GM08714 (cell line): ENCODE measurements around the gene OAS2.

ENCODE experiments used
- H3K4me3 ChIP-seq: fragments of 200-500 bp; sonication (Bioruptor generic); 2 replicates; pipeline ENCODE4 v1.5.1; 2014; ENCODE audit warnings: mild to moderate bottlenecking, low read length, inconsistent platforms
- ZNF274 ChIP-seq: IDR thresholded peaks from 2 replicates; pipeline ENCODE4 v1.6.1; 2012; ENCODE audit warnings: mild to moderate bottlenecking, low read depth, low read length

OAS2 gene

DNA sequence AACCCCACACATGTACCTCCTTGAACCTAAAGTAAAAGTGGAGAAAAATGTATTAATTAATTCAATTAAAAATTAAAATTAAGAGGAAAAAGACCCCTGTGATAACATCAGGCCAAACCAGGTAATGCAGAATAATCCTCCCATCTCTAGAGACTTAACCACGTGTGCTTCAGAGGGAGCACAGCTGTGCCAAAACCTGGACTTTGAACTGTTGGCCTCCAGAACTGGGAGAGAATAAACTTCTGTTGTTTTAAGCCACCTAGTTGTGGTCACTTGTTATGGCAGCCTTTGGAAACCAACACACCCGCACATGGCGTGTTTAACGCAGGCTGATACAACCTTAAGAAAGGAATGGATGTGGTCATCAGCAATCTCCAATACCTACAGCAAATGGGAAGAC, 23.8 kb downstream of the OAS2 start:
- no peak overlapping the region for H3K4me3 ChIP-seq
- TF ChIP-seq ZNF274 = no peak

DNA sequence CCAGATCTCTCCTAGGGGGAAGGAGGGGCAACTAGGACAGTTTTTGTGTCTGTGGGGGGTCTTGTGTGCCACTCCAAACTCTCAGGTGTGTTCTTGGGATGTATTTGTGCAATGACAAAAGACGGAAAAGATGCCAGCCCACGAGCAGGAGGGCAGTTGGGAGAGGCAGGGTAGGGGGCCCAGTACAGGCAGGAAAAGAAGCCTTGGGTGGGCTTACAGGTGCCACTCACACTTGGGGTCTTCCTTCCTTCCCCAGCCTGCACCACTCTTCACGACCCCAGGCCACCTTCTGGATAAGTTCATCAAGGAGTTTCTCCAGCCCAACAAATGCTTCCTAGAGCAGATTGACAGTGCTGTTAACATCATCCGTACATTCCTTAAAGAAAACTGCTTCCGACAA, 24.4 kb downstream of the OAS2 start:
- no peak overlapping the region for H3K4me3 ChIP-seq
- no peak for TF ChIP-seq ZNF274

DNA sequence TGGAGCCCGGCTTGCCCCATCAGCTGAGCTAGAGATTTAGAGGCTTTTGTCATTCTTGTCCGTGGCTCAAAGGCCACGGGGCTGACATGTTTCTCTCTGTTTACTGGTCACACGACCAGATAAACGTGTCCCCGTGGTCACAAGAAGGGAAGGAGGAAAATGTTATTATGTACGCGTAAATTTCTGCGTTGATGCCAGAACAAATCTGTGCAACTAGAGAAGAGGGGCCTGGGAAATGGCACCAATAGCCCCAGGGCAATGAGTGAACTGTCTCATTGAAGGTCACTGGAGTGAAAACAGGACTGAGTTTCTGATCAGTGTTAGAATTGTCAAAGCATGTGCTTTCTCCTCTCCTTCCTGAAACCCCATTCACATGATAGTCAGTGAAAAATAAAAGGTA, 25.3 kb downstream of the OAS2 start:
- TF ChIP-seq ZNF274 = no peak
- H3K4me3 ChIP-seq = no peak overlapping the region

DNA sequence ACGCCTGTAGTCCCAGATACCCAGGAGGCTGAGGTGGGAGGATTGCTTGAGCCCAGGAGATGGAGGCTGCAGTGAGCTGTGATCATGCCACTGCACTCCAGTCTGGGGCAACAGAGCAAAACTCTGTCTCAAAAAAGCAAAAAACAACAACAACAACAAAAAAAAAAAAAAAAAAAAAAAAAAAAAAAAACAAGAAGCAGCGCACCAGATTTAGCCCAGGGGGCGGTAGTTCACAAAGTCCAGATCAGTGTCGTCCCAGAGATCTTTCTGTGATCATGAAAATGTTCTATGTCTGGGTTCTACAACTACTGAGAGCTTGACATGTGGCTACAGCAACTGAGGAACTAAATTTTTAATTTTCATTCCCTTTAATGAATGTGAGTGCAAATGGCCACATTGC, 27.4 kb downstream of the OAS2 start:
- H3K4me3 ChIP-seq = no peak overlapping the region
- TF ChIP-seq ZNF274 = no peak

- no peak for TF ChIP-seq ZNF274
- no peak overlapping the region for H3K4me3 ChIP-seq
Observed at GRCh38 chr12:113006206-113006605, 27.9 kb downstream of the OAS2 start.

DNA sequence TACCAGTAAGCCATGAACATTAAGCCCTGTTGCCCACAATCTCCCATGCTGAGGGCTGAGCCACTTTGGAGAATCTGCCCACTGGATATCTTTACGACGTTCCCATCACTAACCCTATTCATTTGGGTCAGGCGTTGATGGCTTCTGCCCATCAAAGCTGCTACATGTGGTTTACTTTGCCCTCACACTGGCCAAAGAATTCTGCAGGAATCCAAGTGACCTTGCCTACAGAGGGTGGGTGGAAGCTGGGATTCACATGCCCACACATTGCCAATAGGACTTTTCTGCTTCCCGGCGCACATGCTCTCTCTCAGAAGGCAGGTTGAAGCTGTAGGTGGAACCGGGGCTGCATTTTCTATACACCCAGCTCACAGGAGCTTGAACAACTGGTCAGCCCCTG, 28.3 kb downstream of the OAS2 start:
- H3K4me3 ChIP-seq = no peak overlapping the region
- no peak for TF ChIP-seq ZNF274

DNA sequence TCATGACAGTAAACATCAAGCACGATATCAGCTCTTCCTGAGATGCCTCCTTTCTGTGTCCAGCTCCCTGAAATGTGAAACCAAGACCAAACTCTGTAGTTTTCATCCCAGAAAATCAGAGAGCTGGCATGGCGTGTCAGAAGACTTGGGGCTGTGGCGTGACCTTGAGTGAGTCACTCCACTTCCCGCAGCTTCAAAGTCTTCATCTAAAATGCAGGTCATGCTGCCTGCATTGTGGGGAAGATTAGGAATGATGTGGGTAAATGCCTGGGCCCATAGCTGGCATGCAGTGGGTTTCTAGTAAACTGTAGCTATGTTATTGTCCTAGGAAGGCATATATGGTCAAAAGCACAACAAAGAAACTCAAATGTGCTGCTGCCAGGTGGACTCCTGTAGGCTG, 28.8 kb downstream of the OAS2 start:
- H3K4me3 ChIP-seq = no peak overlapping the region
- TF ChIP-seq ZNF274 = no peak

DNA sequence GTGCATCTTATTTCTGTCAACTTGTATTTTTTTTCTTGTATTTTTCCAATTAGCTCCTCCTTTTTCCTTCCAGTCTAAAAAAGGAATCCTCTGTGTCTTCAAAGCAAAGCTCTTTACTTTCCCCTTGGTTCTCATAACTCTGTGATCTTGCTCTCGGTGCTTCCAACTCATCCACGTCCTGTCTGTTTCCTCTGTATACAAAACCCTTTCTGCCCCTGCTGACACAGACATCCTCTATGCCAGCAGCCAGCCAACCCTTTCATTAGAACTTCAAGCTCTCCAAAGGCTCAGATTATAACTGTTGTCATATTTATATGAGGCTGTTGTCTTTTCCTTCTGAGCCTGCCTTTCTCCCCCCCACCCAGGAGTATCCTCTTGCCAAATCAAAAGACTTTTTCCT, 32.4 kb downstream of the OAS2 start:
- TF ChIP-seq ZNF274 = no peak
- no peak overlapping the region for H3K4me3 ChIP-seq

DNA sequence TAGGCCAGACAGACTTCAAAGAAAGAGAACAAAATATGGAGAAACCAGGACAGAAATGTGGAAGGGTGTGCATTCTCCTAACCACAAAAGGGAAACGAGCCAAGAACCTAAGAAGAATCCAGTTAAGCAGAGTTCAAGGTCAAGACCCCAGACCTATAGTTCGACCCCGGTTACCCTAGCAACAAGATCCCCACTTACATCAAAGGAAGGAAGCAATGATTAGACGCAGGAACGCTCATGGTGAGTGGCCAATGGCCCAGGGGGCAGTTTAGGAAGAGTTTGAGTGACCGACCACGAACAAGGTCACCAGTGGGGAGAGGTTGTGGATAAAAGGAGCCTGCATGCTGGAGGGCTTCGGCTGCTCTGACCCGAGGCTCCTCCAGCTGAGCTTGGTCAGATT, 36.2 kb downstream of the OAS2 start:
- no peak for TF ChIP-seq ZNF274
- H3K4me3 ChIP-seq = no peak overlapping the region

DNA sequence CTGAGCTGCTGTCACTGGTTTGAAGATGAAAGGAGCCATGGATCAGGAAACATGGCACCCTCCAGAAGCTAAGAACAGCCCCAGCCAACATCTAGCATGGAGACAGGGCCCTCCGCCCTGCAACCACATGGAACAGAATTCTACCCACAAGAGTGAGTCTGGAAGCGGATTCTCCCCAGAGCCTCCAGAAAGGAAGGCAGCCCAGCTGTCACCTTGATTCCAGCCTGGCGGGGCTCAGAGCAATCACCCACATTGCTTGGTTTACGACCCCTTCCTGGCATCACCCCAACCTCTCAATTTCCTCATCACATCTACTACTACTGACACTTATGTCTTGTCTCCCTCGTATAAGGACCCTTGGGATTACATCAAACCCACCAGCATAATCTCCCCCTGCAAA, 38.5 kb downstream of the OAS2 start:
- H3K4me3 ChIP-seq = no peak overlapping the region
- TF ChIP-seq ZNF274 = no peak

DNA sequence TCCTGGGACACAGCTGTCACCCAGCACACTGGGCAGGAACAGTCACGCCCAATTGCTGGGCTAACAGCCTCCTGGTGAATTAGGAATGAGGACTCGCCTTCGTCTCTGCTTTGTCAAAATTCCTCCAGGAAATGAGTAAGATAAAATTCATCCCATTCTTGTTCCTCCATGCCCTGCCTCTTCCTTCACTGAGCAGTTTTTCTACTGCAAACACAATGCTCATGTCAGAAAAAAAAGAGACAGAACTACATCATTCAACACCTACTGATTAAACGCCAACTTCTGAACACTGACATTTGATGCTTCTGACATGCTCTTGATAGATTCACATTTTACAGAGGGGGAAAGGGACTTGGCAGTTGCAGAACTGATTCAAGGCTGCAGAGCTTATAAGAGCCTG, 40.7 kb downstream of the OAS2 start:
- TF ChIP-seq ZNF274 = no peak
- H3K4me3 ChIP-seq = no peak overlapping the region

DNA sequence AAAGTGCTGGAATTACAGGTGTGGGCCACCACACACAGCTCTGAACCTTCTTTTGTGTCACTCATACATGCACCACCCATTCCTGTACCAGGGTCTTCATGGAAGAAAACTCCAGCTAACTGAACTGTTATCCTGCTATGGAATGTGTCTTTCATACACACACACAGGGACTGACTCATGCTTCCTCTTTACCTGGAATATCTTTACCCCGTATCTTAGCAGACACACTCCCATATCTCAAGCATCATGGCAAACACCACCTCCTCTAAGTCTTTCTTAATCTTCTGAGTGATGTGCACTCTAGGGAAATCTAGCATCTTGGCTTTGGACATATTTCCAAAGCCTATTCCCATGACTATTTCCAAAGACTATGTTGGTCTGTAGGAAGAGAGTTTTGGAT, 43.2 kb downstream of the OAS2 start:
- no peak for TF ChIP-seq ZNF274

GRCh38 chr12:113022563-113023297, 44.4 kb downstream of the OAS2 start:
- no peak for TF ChIP-seq ZNF274

More for the DNA sequence above, 43.2 kb downstream of the OAS2 start:
- H3K4me3 ChIP-seq = no peak overlapping the region

DNA sequence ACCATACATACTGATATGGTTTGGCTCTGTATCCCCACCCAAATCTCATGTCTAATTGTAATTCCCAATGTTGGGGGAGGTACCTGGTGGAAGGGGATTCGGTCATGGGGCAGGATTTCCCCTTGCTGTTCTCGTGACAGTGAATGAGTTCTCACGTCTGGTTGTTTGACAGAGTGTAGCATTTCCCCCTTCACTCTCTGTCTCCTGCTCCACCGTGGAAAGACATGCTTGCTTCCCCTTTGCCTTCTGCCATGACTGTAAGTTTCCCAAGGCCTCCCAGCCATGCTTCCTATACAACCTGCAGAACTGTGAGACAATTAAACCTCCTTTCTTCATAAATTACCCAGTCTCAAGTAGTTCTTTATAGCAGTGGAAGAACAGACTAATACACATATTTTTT, 49.4 kb downstream of the OAS2 start:
- TF ChIP-seq ZNF274 = no peak
- H3K4me3 ChIP-seq = no peak overlapping the region

More at GRCh38 chr12:113022563-113023297, 44.4 kb downstream of the OAS2 start:
- no peak overlapping the region for H3K4me3 ChIP-seq

DNA sequence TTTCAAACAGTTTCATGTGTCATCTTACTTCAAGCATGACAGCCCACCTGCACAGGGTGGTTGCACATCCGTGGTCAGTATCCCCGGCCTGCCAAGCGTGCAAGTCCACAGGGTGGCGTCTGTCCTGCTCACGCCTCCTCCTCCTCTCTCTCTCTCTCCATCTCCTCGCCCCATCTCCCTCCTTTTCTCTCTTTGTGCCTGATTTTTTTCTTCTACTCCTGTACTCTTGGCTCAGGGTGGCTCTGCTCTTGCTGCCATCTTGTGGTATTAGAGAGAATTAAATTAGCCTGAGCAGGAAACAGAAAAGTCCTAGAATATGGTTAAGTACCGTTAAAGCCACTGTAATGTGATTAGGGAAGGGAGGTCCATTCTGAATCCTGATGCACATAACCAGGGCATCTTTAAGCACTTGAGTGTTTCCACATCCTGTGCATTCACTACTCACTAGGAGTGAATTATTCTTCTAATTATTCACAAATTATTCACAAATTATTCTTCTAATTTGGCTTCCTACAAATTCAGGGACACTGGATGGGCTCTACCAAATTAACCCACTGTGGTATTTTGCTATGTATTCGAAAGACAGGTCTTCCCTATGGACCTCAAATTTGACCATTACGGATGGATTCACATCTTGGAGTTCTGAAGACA, 52.7 kb downstream of the OAS2 start:
- no peak overlapping the region for H3K4me3 ChIP-seq
- no peak for TF ChIP-seq ZNF274
